Type B pancreatic cell (in vitro differentiated cells): ENCODE data around the gene TLL2. TPM values are rescaled to one million over a fixed set of nuclear protein-coding genes. Genes with fewer than 3 reads are reported as not detected.

ENCODE experiments used
- DNase-seq: peaks from one replicate; pipeline ENCODE4 v3.0.0; 2021; ENCODE audit warnings: mixed read lengths; ENCODE audit not compliant: unreplicated experiment; ENCODE audit errors: extremely low spot score
- H3K27ac Mint-ChIP-seq: 2 replicates; pipeline ENCODE4 v1.8.0; 2021; ENCODE audit warnings: mild to moderate bottlenecking, mixed read lengths
- H3K27me3 Mint-ChIP-seq: 2 replicates; pipeline ENCODE4 v1.8.0; 2021; ENCODE audit warnings: mixed read lengths
- H3K36me3 Mint-ChIP-seq: 2 replicates; pipeline ENCODE4 v1.8.0; 2021; ENCODE audit warnings: mixed read lengths
- H3K4me1 Mint-ChIP-seq: one replicate; pipeline ENCODE4 v1.8.0; 2021; ENCODE audit warnings: mixed read lengths; ENCODE audit not compliant: unreplicated experiment
- H3K4me3 Mint-ChIP-seq: 2 replicates; pipeline ENCODE4 v1.8.0; 2021; ENCODE audit warnings: mild to moderate bottlenecking, mixed read lengths
- H3K9me3 Mint-ChIP-seq: 2 replicates; pipeline ENCODE4 v1.8.0; 2021; ENCODE audit warnings: mixed read lengths
- total RNA-seq: library from RNA; stranded (reverse); gene quantifications from 2 replicates; pipeline ENCODE4 v1.2.1, GENCODE V29; 2021; ENCODE audit warnings: low replicate concordance
- TF ChIP-seq, protein P1 (sequence below): fragments of 200-600 bp; sonication (generic); conservative IDR thresholded peaks from 2 replicates; pipeline ENCODE4 v1.5.0; 2021; ENCODE audit warnings: antibody characterized with exemption, mild to moderate bottlenecking

Gene TLL2
- total RNA-seq, 1 donor from 2014 or later, result 0.85 TPM

GRCh38 chr10:96366508-96366907 is 147.2 kb downstream of the TLL2 start:
- Mint-ChIP-seq H3K27ac (no peak overlapping the region), H3K9me3 (no peaks in the 10 kb centered on the region), H3K4me1 (no peaks in the 10 kb centered on the region), H3K36me3 (no peaks in the 10 kb centered on the region), H3K4me3 (no peak overlapping the region), H3K27me3 (no peaks in the 10 kb centered on the region)
- DNase-seq, result no peak
- TF ChIP-seq, protein P1, sequence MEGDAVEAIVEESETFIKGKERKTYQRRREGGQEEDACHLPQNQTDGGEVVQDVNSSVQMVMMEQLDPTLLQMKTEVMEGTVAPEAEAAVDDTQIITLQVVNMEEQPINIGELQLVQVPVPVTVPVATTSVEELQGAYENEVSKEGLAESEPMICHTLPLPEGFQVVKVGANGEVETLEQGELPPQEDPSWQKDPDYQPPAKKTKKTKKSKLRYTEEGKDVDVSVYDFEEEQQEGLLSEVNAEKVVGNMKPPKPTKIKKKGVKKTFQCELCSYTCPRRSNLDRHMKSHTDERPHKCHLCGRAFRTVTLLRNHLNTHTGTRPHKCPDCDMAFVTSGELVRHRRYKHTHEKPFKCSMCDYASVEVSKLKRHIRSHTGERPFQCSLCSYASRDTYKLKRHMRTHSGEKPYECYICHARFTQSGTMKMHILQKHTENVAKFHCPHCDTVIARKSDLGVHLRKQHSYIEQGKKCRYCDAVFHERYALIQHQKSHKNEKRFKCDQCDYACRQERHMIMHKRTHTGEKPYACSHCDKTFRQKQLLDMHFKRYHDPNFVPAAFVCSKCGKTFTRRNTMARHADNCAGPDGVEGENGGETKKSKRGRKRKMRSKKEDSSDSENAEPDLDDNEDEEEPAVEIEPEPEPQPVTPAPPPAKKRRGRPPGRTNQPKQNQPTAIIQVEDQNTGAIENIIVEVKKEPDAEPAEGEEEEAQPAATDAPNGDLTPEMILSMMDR, result no peak

GRCh38 chr10:96365571-96365970 is 148.2 kb downstream of the TLL2 start:
- TF ChIP-seq, protein P1, result no peak
- H3K36me3 Mint-ChIP-seq, result no peaks in the 10 kb centered on the region
- H3K27me3 Mint-ChIP-seq, result no peaks in the 10 kb centered on the region
- H3K9me3 Mint-ChIP-seq, result no peaks in the 10 kb centered on the region
- no peak for DNase-seq
- no peak overlapping the region for H3K4me3 Mint-ChIP-seq
- no peaks in the 10 kb centered on the region for H3K4me1 Mint-ChIP-seq
- H3K27ac Mint-ChIP-seq, result no peak overlapping the region

DNA sequence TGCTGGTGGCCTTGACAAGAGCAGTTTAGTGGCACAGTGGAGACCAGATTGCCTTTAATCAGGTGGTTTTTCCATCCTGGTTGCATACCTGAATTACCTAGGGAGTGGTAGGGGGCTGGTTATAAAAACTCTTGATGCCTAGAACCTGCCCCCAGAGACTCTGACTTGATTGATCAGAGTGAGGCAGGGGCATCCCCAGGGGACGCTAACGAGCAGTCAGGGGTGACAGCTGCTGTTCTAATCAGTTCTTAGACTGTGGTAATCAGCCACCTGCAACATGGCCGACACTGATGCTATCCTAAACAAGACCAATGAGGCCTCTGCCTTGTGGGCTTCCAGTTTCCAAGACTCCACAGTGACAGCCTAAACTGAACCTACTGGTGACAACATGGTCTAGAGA is 153.0 kb downstream of the TLL2 start:
- Mint-ChIP-seq H3K4me3 (no peak overlapping the region), H3K27ac (no peak overlapping the region), H3K27me3 (peaks cover 17% of the 10 kb centered on the region), H3K4me1 (no peaks in the 10 kb centered on the region), H3K36me3 (no peaks in the 10 kb centered on the region), H3K9me3 (no peaks in the 10 kb centered on the region)
- TF ChIP-seq, protein P1, result no peak
- peak; percentile 37 for DNase-seq

- H3K9me3 Mint-ChIP-seq, result no peaks in the 10 kb centered on the region
- H3K27ac Mint-ChIP-seq, result no peak overlapping the region
- H3K4me3 Mint-ChIP-seq, result no peak overlapping the region
Measured at GRCh38 chr10:96360331-96360730, 153.4 kb downstream of the TLL2 start.

GRCh38 chr10:96359616-96360015 is 154.1 kb downstream of the TLL2 start:
- no peak overlapping the region for H3K27ac Mint-ChIP-seq
- peak; percentile 43 for DNase-seq
- TF ChIP-seq, protein P1, result no peak
- no peaks in the 10 kb centered on the region for H3K36me3 Mint-ChIP-seq
- peaks cover 21% of the 10 kb centered on the region for H3K27me3 Mint-ChIP-seq
- H3K4me3 Mint-ChIP-seq, result no peak overlapping the region
- H3K4me1 Mint-ChIP-seq, result no peaks in the 10 kb centered on the region
- H3K9me3 Mint-ChIP-seq, result no peaks in the 10 kb centered on the region

More at GRCh38 chr10:96360331-96360730, 153.4 kb downstream of the TLL2 start:
- no peak for DNase-seq
- no peaks in the 10 kb centered on the region for H3K4me1 Mint-ChIP-seq
- TF ChIP-seq, protein P1, result no peak
- H3K36me3 Mint-ChIP-seq, result no peaks in the 10 kb centered on the region
- H3K27me3 Mint-ChIP-seq, result peaks cover 18% of the 10 kb centered on the region
